Panc1 (cell line): Measurements from ENCODE around the gene SUDS3.

Experiments
- POLR2AphosphoS5 ChIP-seq: IDR thresholded peaks from 2 replicates; pipeline ENCODE4 v1.6.1; 2012; ENCODE audit warnings: mild to moderate bottlenecking, low read depth, low read length, moderate library complexity
- SIN3A ChIP-seq: IDR thresholded peaks from 2 replicates; pipeline ENCODE4 v1.6.1; 2012; ENCODE audit warnings: low read depth, mild to moderate bottlenecking, low read length, moderate library complexity, borderline replicate concordance; ENCODE audit not compliant: insufficient read depth
- TF ChIP-seq, protein P1 (sequence below): fragments of 450-650 bp; IDR thresholded peaks from 2 replicates; pipeline ENCODE4 v1.5.1; 2017; ENCODE audit warnings: mild to moderate bottlenecking

DNA sequence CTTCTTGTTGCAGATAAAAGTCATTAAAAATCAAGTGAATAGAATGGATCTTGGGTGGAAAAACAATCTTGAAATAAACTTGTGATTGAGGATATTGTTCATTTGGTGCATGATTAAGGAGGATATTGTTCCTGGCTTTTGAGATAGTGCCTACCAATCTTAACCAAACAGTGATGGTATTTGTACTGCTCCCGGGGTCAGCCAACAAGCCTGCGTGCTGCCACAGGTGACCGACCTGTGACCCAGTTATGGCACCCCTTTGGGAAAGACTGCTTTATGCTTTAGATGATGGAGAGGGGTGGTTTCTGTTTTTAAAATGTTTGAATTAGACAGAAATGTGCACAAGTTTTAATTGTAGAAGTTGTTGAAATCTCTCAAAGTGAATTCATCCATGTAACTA, 41.6 kb downstream of the SUDS3 start:
- TF ChIP-seq, protein P1, sequence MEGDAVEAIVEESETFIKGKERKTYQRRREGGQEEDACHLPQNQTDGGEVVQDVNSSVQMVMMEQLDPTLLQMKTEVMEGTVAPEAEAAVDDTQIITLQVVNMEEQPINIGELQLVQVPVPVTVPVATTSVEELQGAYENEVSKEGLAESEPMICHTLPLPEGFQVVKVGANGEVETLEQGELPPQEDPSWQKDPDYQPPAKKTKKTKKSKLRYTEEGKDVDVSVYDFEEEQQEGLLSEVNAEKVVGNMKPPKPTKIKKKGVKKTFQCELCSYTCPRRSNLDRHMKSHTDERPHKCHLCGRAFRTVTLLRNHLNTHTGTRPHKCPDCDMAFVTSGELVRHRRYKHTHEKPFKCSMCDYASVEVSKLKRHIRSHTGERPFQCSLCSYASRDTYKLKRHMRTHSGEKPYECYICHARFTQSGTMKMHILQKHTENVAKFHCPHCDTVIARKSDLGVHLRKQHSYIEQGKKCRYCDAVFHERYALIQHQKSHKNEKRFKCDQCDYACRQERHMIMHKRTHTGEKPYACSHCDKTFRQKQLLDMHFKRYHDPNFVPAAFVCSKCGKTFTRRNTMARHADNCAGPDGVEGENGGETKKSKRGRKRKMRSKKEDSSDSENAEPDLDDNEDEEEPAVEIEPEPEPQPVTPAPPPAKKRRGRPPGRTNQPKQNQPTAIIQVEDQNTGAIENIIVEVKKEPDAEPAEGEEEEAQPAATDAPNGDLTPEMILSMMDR, result no peak
- TF ChIP-seq POLR2AphosphoS5 (no peak), SIN3A (no peak)
